Stimulated activated effector memory CD8-positive, alpha-beta T cell treated with anti-CD3 and anti-CD28 coated beads, Interleukin-12 subunit alpha, Interleukin-12 subunit beta, amount 100 ng/mL, for 72 hours (primary cell): ENCODE data around the gene TMEM234.

Experiments
- ATAC-seq: fragments of 150-1000 bp; cut with Tn5 transposase; 2 replicates; pipeline ENCODE4 v1.10.0; 2021
- DNase-seq, 2 donors: peaks; one replicate each; pipeline ENCODE4 v3.0.0; 2021 to 2022; ENCODE audit warnings: low spot score in 2 of 2
- H3K27ac Mint-ChIP-seq: one replicate; pipeline ENCODE4 v1.8.0; 2022; ENCODE audit warnings: mild to moderate bottlenecking, mixed read lengths
- H3K36me3 Mint-ChIP-seq: one replicate; pipeline ENCODE4 v1.8.0; 2022; ENCODE audit warnings: mild to moderate bottlenecking, mixed read lengths
- H3K4me1 Mint-ChIP-seq: one replicate; pipeline ENCODE4 v1.8.0; 2022; ENCODE audit warnings: mixed read lengths
- H3K4me3 Mint-ChIP-seq: one replicate; pipeline ENCODE4 v1.8.0; 2022; ENCODE audit warnings: mild to moderate bottlenecking, mixed read lengths
- H3K9me3 Mint-ChIP-seq: one replicate; pipeline ENCODE4 v1.8.0; 2022; ENCODE audit warnings: mixed read lengths

TMEM234 gene

GRCh38 chr1:32198237-32199042, 23.7 kb downstream of the TMEM234 start:
- Mint-ChIP-seq H3K4me1 (peaks cover 82% of the 10 kb centered on the region), H3K9me3 (no peaks in the 10 kb centered on the region), H3K4me3 (no peak overlapping the region), H3K27ac (peak overlapping the region; percentile 85), H3K36me3 (peaks cover 63% of the 10 kb centered on the region)
- DNase-seq (no peak), ATAC-seq (no peak)

- no peak overlapping the region for H3K4me3 Mint-ChIP-seq
- DNase-seq (no peak), ATAC-seq (no peak)
- peak overlapping the region; percentile 85 for H3K27ac Mint-ChIP-seq
- no peaks in the 10 kb centered on the region for H3K9me3 Mint-ChIP-seq
- H3K4me1 Mint-ChIP-seq, result peaks cover 85% of the 10 kb centered on the region
- H3K36me3 Mint-ChIP-seq, result peaks cover 69% of the 10 kb centered on the region
Observed at GRCh38 chr1:32197837-32198236, 24.3 kb downstream of the TMEM234 start.

GRCh38 chr1:32197074-32197473, 25.1 kb downstream of the TMEM234 start:
- Mint-ChIP-seq H3K36me3 (peaks cover 77% of the 10 kb centered on the region), H3K9me3 (no peaks in the 10 kb centered on the region), H3K27ac (peak overlapping the region; percentile 85), H3K4me1 (peaks cover 83% of the 10 kb centered on the region), H3K4me3 (no peak overlapping the region)
- no peak for ATAC-seq
- no peak for DNase-seq

- Mint-ChIP-seq H3K27ac (peak overlapping the region; percentile 85), H3K4me3 (no peak overlapping the region), H3K4me1 (peaks cover 81% of the 10 kb centered on the region), H3K9me3 (no peaks in the 10 kb centered on the region), H3K36me3 (peaks cover 78% of the 10 kb centered on the region)
- DNase-seq (no peak), ATAC-seq (no peak)
Observed at GRCh38 chr1:32195972-32196823, 26.0 kb downstream of the TMEM234 start.

GRCh38 chr1:32195531-32195930, 26.6 kb downstream of the TMEM234 start:
- peaks cover 84% of the 10 kb centered on the region for H3K36me3 Mint-ChIP-seq
- no peak overlapping the region for H3K4me3 Mint-ChIP-seq
- no peak overlapping the region for H3K27ac Mint-ChIP-seq
- H3K4me1 Mint-ChIP-seq, result peaks cover 78% of the 10 kb centered on the region
- no peaks in the 10 kb centered on the region for H3K9me3 Mint-ChIP-seq
- DNase-seq (no peak), ATAC-seq (no peak)

GRCh38 chr1:32194984-32195383, 27.2 kb downstream of the TMEM234 start:
- H3K9me3 Mint-ChIP-seq, result no peaks in the 10 kb centered on the region
- H3K27ac Mint-ChIP-seq, result no peak overlapping the region
- DNase-seq (no peak), ATAC-seq (no peak)
- peaks cover 72% of the 10 kb centered on the region for H3K4me1 Mint-ChIP-seq
- H3K36me3 Mint-ChIP-seq, result peaks cover 89% of the 10 kb centered on the region
- H3K4me3 Mint-ChIP-seq, result no peak overlapping the region

GRCh38 chr1:32192220-32192948, 29.8 kb downstream of the TMEM234 start:
- H3K4me1 Mint-ChIP-seq, result peaks cover 63% of the 10 kb centered on the region
- ATAC-seq, result no peak
- no peaks in the 10 kb centered on the region for H3K9me3 Mint-ChIP-seq
- no peak for DNase-seq
- H3K27ac Mint-ChIP-seq, result no peak overlapping the region
- H3K36me3 Mint-ChIP-seq, result peaks cover 100% of the 10 kb centered on the region
- no peak overlapping the region for H3K4me3 Mint-ChIP-seq

- ATAC-seq (no peak), DNase-seq (no peak)
- Mint-ChIP-seq H3K4me3 (no peak overlapping the region), H3K36me3 (peaks cover 100% of the 10 kb centered on the region), H3K27ac (peak overlapping the region; percentile 18), H3K9me3 (no peaks in the 10 kb centered on the region), H3K4me1 (peaks cover 47% of the 10 kb centered on the region)
Observed at GRCh38 chr1:32187850-32188249, 34.3 kb downstream of the TMEM234 start.

GRCh38 chr1:32186491-32186890, 35.7 kb downstream of the TMEM234 start:
- H3K4me3 Mint-ChIP-seq, result no peak overlapping the region
- H3K4me1 Mint-ChIP-seq, result peaks cover 47% of the 10 kb centered on the region
- H3K9me3 Mint-ChIP-seq, result no peaks in the 10 kb centered on the region
- H3K36me3 Mint-ChIP-seq, result peaks cover 100% of the 10 kb centered on the region
- peak overlapping the region; percentile 77 for H3K27ac Mint-ChIP-seq
- ATAC-seq (no peak), DNase-seq (no peak)

- peak overlapping the region; percentile 77 for H3K27ac Mint-ChIP-seq
- H3K9me3 Mint-ChIP-seq, result no peaks in the 10 kb centered on the region
- peaks cover 50% of the 10 kb centered on the region for H3K4me1 Mint-ChIP-seq
- DNase-seq (no peak), ATAC-seq (no peak)
- H3K36me3 Mint-ChIP-seq, result peaks cover 100% of the 10 kb centered on the region
- no peak overlapping the region for H3K4me3 Mint-ChIP-seq
Observed at GRCh38 chr1:32186077-32186476, 36.1 kb downstream of the TMEM234 start.

- ATAC-seq, result no peak
- Mint-ChIP-seq H3K36me3 (peaks cover 100% of the 10 kb centered on the region), H3K27ac (peak overlapping the region; percentile 44), H3K4me3 (peak overlapping the region; percentile 28), H3K9me3 (no peaks in the 10 kb centered on the region), H3K4me1 (peaks cover 64% of the 10 kb centered on the region)
- no peak for DNase-seq
Observed at GRCh38 chr1:32184650-32185049, 37.5 kb downstream of the TMEM234 start.

GRCh38 chr1:32182060-32182459, 40.1 kb downstream of the TMEM234 start:
- Mint-ChIP-seq H3K4me1 (peaks cover 66% of the 10 kb centered on the region), H3K27ac (peak overlapping the region; percentile 10), H3K4me3 (peak overlapping the region; percentile 96), H3K36me3 (peaks cover 82% of the 10 kb centered on the region), H3K9me3 (no peaks in the 10 kb centered on the region)
- DNase-seq (no peak), ATAC-seq (no peak)

GRCh38 chr1:32181563-32181962, 40.6 kb downstream of the TMEM234 start:
- Mint-ChIP-seq H3K9me3 (no peaks in the 10 kb centered on the region), H3K4me3 (peak overlapping the region; percentile 96), H3K4me1 (peaks cover 63% of the 10 kb centered on the region), H3K36me3 (peaks cover 77% of the 10 kb centered on the region), H3K27ac (peak overlapping the region; percentile 98)
- DNase-seq, result no peak
- ATAC-seq, result no peak

GRCh38 chr1:32181065-32181464, 41.1 kb downstream of the TMEM234 start:
- DNase-seq, result no peak
- no peaks in the 10 kb centered on the region for H3K9me3 Mint-ChIP-seq
- H3K4me1 Mint-ChIP-seq, result peaks cover 58% of the 10 kb centered on the region
- peak overlapping the region; percentile 96 for H3K4me3 Mint-ChIP-seq
- no peak for ATAC-seq
- peak overlapping the region; percentile 98 for H3K27ac Mint-ChIP-seq
- H3K36me3 Mint-ChIP-seq, result peaks cover 72% of the 10 kb centered on the region
